HG03460 (cell line): ENCODE measurements around the gene USP17L15.
"Not testable (repeated sequence)": the region's sequence is repeated elsewhere in the genome, so short reads cannot be mapped to it uniquely, and the experiment has no call there.

Experiments used
- ATAC-seq: cut with Tn5 transposase; IDR thresholded peaks from one replicate; pipeline ENCODE4 v1.9.1; 2021; ENCODE audit not compliant: unreplicated experiment

The USP17L15 gene

GRCh38 chr4:9234085-9234484 lies at the start of gene USP17L15:
USP17L15 (plus strand) TSS chr4:9234385; CDS start chr4:9234385, 0 bp downstream.
- ATAC-seq: not testable (repeated sequence)

DNA sequence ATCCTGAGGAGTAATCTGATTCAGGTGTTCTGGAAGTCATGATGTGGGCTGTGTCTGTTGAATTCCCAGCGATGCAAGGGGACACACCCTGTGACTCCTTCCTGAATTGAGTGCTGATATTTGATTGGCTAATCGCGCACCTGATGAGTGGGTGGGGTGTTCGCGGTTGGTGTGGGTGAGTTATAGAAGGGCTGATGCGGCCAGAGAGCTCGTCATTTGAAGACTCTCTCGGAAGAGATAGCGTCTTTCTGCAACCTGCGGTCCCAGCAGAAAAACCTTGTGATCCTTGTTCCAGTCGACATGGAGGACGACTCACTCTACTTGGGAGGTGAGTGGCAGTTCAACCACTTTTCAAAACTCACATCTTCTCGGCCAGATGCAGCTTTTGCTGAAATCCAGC lies 23.8 kb upstream of the USP17L15 start, which contains the start of gene USP17L10:
Gene USP17L10 (plus strand): TSS at position 301 of the 400 bp plus-strand sequence. CDS start 0 bp downstream, at position 301.
- ATAC-seq: not testable (repeated sequence)

GRCh38 chr4:9214701-9215100 lies 19.5 kb upstream of the USP17L15 start:
- not testable (repeated sequence) for ATAC-seq

DNA sequence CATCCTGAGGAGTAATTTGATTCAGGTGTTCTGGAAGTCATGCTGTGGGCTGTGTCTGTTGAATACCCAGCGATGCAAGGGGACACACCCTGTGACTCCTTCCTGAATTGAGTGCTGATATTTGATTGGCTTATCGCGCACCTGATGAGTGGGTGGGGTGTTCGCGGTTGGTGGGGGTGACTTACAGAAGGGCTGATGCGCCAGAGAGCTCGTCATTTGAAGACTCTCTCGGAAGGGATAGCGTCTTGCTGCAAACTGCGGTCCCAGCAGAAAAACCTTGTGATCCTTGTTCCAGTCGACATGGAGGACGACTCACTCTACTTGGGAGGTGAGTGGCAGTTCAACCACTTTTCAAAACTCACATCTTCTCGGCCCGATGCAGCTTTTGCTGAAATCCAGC lies 19.1 kb upstream of the USP17L15 start, which contains the start of gene USP17L11:
Gene USP17L11 (plus strand): TSS at position 301 of the 400 bp plus-strand sequence. CDS start 0 bp downstream, at position 301.
- ATAC-seq: not testable (repeated sequence)

DNA sequence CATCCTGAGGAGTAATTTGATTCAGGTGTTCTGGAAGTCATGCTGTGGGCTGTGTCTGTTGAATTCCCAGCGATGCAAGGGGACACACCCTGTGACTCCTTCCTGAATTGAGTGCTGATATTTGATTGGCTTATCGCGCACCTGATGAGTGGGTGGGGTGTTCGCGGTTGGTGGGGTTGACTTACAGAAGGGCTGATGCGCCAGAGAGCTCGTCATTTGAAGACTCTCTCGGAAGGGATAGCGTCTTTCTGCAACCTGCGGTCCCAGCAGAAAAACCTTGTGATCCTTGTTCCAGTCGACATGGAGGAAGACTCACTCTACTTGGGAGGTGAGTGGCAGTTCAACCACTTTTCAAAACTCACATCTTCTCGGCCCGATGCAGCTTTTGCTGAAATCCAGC lies 14.3 kb upstream of the USP17L15 start, which contains the start of gene USP17L12:
Gene USP17L12 (plus strand): TSS at position 301 of the 400 bp plus-strand sequence. CDS start 0 bp downstream, at position 301.
- ATAC-seq: not testable (repeated sequence)

- not testable (repeated sequence) for ATAC-seq
Measured at GRCh38 chr4:9224596-9224995, 9.6 kb upstream of the USP17L15 start, which contains the start of gene USP17L13. USP17L13 (plus strand) TSS chr4:9224896; CDS start chr4:9224896, 0 bp downstream.

DNA sequence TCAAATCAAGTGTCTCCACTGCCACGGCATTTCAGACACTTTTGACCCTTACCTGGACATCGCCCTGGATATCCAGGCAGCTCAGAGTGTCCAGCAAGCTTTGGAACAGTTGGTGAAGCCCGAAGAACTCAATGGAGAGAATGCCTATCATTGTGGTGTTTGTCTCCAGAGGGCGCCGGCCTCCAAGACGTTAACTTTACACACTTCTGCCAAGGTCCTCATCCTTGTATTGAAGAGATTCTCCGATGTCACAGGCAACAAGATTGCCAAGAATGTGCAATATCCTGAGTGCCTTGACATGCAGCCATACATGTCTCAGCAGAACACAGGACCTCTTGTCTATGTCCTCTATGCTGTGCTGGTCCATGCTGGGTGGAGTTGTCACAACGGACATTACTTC lies 3.9 kb upstream of the USP17L15 start:
- ATAC-seq: not testable (repeated sequence)

- not testable (repeated sequence) for ATAC-seq
Measured at GRCh38 chr4:9238461-9238860, 4.3 kb downstream of the USP17L15 start.

DNA sequence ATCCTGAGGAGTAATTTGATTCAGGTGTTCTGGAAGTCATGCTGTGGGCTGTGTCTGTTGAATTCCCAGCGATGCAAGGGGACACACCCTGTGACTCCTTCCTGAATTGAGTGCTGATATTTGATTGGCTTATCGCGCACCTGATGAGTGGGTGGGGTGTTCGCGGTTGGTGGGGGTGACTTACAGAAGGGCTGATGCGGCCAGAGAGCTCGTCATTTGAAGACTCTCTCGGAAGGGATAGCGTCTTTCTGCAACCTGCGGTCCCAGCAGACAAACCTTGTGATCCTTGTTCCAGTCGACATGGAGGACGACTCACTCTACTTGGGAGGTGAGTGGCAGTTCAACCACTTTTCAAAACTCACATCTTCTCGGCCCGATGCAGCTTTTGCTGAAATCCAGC lies 9.4 kb downstream of the USP17L15 start, which contains the start of gene USP17L17:
Gene USP17L17 (plus strand): TSS at position 301 of the 400 bp plus-strand sequence. CDS start 0 bp downstream, at position 301.
- ATAC-seq: not testable (repeated sequence)

DNA sequence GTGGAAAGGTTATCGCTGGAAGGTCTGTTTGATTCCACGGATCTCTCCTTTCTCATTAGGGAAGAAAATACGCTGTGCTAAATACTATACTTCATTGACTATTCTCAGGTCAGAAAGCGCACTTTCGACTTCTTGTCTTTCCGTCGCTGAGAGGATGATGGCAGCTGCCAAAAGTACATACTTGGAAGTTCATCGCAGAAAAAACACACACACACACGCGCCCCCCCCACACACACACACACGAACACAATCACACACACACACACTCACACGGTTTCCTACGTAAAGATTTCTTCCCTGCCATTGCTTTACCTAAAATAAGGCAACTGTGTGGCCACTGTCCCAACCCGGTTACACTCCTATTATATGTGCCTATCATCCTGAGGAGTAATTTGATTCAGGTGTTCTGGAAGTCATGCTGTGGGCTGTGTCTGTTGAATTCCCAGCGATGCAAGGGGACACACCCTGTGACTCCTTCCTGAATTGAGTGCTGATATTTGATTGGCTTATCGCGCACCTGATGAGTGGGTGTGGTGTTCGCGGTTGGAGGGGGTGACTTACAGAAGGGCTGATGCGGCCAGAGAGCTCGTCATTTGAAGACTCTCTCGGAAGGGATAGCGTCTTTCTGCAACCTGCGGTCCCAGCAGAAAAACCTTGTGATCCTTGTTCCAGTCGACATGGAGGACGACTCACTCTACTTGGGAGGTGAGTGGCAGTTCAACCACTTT lies 13.9 kb downstream of the USP17L15 start, which contains the start of gene USP17L18:
Gene USP17L18 (plus strand): TSS at position 678 of the 728 bp plus-strand sequence. CDS start 0 bp downstream, at position 678.
- ATAC-seq: not testable (repeated sequence)

- not testable (repeated sequence) for ATAC-seq
Measured at GRCh38 chr4:9253078-9253477, 18.9 kb downstream of the USP17L15 start, which contains the start of gene USP17L19. USP17L19 (plus strand) TSS chr4:9253378; CDS start chr4:9253378, 0 bp downstream.

GRCh38 chr4:9257824-9258223 lies 23.6 kb downstream of the USP17L15 start, which contains the start of gene USP17L20:
USP17L20 (plus strand) TSS chr4:9258124; CDS start chr4:9258124, 0 bp downstream.
- ATAC-seq: not testable (repeated sequence)

DNA sequence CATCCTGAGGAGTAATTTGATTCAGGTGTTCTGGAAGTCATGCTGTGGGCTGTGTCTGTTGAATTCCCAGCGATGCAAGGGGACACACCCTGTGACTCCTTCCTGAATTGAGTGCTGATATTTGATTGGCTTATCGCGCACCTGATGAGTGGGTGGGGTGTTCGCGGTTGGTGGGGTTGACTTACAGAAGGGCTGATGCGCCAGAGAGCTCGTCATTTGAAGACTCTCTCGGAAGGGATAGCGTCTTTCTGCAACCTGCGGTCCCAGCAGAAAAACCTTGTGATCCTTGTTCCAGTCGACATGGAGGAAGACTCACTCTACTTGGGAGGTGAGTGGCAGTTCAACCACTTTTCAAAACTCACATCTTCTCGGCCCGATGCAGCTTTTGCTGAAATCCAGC lies 28.4 kb downstream of the USP17L15 start, which contains the start of gene USP17L21:
Gene USP17L21 (plus strand): TSS at position 301 of the 400 bp plus-strand sequence. CDS start 0 bp downstream, at position 301.
- ATAC-seq: not testable (repeated sequence)

DNA sequence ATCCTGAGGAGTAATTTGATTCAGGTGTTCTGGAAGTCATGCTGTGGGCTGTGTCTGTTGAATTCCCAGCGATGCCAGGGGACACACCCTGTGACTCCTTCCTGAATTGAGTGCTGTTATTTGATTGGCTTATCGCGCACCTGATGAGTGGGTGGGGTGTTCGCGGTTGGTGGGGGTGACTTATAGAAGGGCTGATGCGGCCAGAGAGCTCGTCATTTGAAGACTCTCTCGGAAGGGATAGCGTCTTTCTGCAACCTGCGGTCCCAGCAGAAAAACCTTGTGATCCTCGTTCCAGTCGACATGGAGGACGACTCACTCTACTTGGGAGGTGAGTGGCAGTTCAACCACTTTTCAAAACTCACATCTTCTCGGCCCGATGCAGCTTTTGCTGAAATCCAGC lies 33.1 kb downstream of the USP17L15 start, which contains the start of gene USP17L22:
Gene USP17L22 (plus strand): TSS at position 301 of the 400 bp plus-strand sequence. CDS start 0 bp downstream, at position 301.
- not testable (repeated sequence) for ATAC-seq

GRCh38 chr4:9271719-9272118 lies 37.5 kb downstream of the USP17L15 start:
- ATAC-seq: not testable (repeated sequence)
